ENCODE data around the gene CBS.
"Not testable (repeated sequence)": the region's sequence is repeated elsewhere in the genome, so short reads cannot be mapped to it uniquely, and the experiment has no call there.

The CBS gene

GRCh38 chr21:43024439-43025136, 51.0 kb downstream of the CBS start:
- DNase-seq (ENCODE audit: low spot score): no peak

GRCh38 chr21:43023175-43023574, 52.5 kb downstream of the CBS start:
- no peak for DNase-seq (ENCODE audit: low spot score)

DNA sequence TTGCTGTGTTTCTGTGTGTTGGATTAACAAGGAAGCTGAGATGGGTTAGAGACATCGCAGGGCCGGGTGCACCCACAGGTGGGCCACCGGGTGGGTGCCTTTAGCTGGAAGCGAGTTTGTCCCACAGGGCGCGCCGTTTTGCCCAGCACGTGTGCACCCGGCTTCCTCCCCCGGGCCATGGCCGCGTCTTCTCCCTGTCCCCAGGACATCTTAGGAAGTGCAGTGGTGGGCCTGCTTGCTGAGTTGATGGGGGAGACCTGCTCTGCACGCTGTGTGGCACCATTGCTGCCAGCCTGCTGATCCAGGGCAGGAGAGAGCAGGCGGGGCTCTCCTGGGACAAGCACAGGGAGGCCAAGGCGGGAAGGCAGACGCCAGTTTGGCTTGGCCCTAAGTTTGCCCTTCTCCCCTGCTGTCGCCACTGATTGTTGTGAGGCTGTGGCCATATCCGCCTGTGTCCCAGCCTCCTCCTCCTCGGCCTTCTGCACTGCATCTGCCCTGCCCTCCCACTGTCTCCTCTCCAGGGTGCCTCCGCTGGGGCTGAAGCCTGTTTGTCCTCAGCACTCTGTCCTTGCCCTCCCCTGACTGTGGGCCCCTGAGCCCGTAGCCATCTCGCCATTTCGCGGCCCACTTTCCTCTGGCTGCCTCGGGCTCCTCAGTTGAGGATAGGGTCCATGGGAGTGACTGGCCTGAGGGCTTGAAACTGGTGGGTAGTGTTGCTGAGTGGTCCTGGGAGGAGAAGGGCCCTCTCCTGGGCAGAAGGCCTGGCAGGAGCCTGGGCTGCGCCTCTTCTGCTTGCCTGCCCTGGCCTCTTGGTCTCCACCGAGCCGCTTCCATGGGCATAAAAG, 53.7 kb downstream of the CBS start:
- no peak for DNase-seq (ENCODE audit: low spot score)

GRCh38 chr21:43021191-43021590, 54.4 kb downstream of the CBS start:
- no peak for DNase-seq (ENCODE audit: low spot score)

DNA sequence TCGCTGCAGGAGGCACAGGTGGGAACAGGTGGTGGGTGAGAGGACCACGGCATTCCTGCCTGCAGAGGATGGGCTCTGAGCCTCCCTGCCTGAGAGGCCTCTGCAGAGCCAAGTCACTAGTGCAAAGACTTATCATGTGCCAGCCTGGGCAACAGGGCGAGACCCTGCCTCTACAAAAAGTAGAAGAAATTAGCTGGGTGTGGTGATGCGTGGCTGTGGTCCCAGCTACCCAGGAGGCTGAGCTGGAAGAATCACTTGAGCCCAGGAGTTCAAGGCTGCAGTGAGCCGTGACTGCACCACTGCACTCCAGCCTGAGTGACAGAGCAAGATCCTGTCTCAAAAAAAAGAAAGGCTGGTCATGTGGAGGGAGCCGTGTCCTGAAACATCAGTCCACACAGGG, 54.9 kb downstream of the CBS start:
- no peak for DNase-seq (ENCODE audit: low spot score)

GRCh38 chr21:43020177-43020576, 55.5 kb downstream of the CBS start:
- DNase-seq (ENCODE audit: low spot score): no peak

DNA sequence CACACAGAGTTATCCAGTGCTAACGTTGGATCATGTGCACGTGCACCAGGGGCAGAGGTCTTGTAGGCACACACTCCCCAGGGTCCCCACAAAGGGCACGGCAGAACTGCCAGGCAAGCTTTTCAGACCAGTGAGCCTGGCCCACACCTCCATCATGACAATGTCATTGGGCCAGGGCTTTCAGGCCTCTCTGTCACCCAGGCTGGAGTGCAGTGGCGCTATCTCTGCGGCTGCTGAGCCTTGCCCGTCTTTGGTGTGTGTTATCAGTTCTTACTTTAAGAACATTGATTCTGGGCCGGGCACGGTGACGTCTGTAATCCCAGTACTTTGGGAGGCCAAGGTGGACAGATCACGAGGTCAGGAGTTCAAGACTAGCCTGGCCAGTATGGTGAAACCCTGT, 57.1 kb downstream of the CBS start:
- DNase-seq (ENCODE audit: low spot score): no peak

DNA sequence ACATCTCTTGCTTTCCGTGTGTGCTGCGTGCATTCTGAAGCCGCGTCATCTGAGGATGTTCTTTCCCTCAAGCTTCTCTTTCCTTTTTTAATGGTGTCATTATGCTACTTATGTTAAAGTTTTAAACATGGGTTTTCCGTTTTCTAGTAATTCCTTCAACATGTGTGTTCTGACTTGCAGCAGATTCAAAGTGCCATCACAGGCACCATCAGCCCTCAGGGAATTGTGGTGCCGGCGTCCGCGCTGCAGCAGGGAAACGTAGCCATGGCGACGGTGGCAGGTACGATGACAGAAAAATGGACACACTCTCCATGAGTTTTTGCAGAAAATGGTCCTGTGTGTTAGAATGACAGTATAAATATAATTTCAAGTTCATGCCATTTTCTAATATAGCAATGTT, 58.9 kb downstream of the CBS start:
- DNase-seq (ENCODE audit: low spot score): no peak

DNA sequence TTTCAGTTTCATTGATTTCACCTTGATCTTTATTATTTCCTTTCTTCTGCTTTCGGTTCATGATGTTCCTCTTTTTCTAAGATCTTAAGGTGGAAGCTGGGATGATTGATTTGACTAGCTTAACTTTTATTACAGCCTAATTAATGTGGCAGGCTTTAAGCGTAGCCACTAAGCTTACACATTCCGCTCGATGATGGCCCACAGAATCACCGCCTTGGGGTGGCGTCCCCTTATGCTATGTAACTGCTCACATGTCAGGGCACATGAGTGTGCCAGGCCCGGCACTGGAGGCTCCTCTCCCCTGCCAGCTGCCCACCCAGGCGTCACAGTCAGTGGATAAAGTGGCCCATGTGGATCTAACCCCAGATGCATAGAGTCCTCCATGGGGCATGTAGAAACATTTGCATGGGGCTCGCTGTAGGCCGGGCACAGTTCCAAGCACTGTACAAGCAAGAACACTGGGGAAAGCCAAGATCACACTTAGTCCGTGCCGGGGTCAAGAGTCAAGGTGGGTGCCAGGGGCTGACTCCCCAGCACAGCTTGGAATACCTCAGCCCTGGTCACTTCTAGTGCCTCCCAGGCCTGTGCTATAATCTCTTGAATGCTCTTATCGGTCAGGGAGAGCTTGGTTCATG, 59.6 kb downstream of the CBS start:
- no peak for DNase-seq (ENCODE audit: low spot score)

GRCh38 chr21:43012596-43012995, 63.0 kb downstream of the CBS start:
- DNase-seq (ENCODE audit: low spot score): no peak

DNA sequence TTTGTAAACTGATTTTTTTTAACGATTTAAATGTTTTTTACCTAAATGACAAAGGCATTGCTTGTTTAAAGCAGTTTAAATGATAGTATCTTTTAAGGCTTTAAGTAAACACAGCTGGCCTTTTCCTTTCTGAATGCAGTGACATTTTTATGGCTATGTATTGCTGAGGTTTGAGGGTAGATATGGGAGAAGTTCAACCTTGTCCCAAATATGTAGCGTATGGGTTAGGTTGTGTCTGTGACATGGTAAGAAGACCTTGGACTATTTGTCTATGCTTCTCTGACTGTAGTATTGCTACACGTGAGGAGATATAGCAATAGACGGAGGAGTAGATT, 68.8 kb downstream of the CBS start:
- DNase-seq (ENCODE audit: low spot score): no peak

GRCh38 chr21:43006051-43006873, 69.4 kb downstream of the CBS start:
- DNase-seq (ENCODE audit: low spot score): not testable (repeated sequence)

DNA sequence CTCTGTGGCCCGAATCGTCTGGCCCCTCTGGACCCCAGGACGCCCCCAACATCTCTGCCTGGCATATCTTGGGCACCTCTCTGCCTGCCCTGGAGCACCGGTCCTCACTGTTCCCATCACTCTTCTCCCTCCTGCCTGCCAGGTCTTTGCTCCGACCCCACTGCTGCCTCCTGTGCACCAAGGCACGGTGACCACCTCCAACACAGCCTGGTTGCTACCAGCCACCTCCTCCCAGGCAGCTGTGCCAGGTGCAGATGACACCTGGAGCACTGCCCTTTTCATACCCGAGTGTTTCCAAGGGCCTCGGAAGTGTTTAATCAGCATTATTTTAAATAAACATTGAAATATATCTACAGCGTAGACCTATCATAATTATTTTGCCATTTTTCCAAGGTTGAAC, 70.0 kb downstream of the CBS start:
- no peak for DNase-seq (ENCODE audit: low spot score)

DNA sequence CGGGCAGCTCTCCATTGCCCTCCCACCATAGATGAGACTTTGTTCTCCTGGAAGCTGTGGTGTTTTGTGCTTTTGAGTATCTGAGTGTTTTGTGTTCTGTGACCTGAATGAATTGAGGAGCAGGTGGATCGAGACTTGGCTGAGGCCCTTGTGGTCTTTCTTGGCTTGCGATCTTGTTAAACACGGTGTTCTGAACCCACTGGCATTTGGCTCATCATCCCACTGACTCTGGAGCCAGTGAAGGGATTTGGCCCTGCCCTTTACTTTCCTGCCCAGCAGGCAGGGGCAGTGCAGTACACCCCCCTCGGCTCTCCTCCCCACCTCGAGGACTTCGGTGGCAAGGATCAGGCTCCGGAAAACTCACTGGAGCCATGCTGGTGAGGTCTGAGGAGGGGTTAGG, 70.7 kb downstream of the CBS start:
- DNase-seq (ENCODE audit: low spot score): no peak
